ENCODE data around the gene SPATA46. TPM values are rescaled to one million over a fixed set of nuclear protein-coding genes. Genes with fewer than 3 reads are reported as not detected.

SPATA46 gene
- total and polyA plus RNA-seq, 2 of the 8 experiments (the other 6 are each of a cell fraction or from before 2014, with no cell fraction given), result not detected

DNA sequence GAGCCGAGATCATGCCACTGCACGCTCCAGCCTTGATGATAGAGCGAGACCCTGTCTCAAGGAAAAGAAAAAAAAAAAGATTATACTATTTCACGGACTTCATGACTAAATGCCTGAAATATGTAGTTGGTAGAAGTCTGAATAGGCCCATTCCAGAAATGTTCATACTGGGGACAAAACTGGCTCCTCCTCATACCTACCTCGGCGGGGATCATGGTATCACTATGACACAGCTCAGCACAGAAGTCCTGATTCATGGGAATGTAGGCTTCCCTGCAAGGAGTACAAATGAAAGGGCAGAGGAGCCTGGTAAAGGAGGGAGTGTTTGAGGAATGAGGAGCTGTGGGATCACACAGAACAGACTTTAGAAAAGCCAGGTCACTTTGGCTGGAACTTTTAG, 5.0 kb downstream of the SPATA46 start (continued):
- TF ChIP-seq TEAD4 (IDR thresholded peaks at IDR 0.05; ENCODE audit: low read depth, low read length), result no peak
